Neural crest cell (in vitro differentiated cells): ENCODE measurements around the gene WSCD2. TPM values are rescaled to one million over a fixed set of nuclear protein-coding genes. Genes with fewer than 3 reads are reported as not detected.

Source experiments
- DNase-seq: peaks from one replicate; pipeline ENCODE4 v3.0.0; 2021; ENCODE audit warnings: low read depth, mixed read lengths, low spot score
- H3K27ac Mint-ChIP-seq: one replicate; pipeline ENCODE4 v1.8.0; 2021; ENCODE audit warnings: mild to moderate bottlenecking, mixed read lengths; ENCODE audit not compliant: unreplicated experiment
- H3K27me3 Mint-ChIP-seq: 2 replicates; pipeline ENCODE4 v1.8.0; 2021; ENCODE audit warnings: low read depth, mild to moderate bottlenecking, mixed read lengths
- H3K36me3 Mint-ChIP-seq: 2 replicates; pipeline ENCODE4 v1.8.0; 2021; ENCODE audit warnings: low read depth, mild to moderate bottlenecking, mixed read lengths
- H3K4me1 Mint-ChIP-seq: 2 replicates; pipeline ENCODE4 v1.8.0; 2021; ENCODE audit warnings: mixed read lengths
- H3K4me3 Mint-ChIP-seq: one replicate; pipeline ENCODE4 v1.8.0; 2021; ENCODE audit warnings: mild to moderate bottlenecking, mixed read lengths
- H3K9me3 Mint-ChIP-seq: 2 replicates; pipeline ENCODE4 v1.8.0; 2021; ENCODE audit warnings: mixed read lengths
- total RNA-seq: library from RNA; stranded (reverse); gene quantifications from 2 replicates; pipeline ENCODE4 v1.2.1, GENCODE V29; 2021
- TF ChIP-seq, protein P1 (sequence below): fragments of 200-600 bp; sonication (generic); conservative IDR thresholded peaks from 2 replicates; pipeline ENCODE4 v1.5.0; 2021; ENCODE audit warnings: antibody characterized with exemption, mild to moderate bottlenecking

The WSCD2 gene
- total RNA-seq, 1 donor from 2014 or later, result 1.4 TPM

DNA sequence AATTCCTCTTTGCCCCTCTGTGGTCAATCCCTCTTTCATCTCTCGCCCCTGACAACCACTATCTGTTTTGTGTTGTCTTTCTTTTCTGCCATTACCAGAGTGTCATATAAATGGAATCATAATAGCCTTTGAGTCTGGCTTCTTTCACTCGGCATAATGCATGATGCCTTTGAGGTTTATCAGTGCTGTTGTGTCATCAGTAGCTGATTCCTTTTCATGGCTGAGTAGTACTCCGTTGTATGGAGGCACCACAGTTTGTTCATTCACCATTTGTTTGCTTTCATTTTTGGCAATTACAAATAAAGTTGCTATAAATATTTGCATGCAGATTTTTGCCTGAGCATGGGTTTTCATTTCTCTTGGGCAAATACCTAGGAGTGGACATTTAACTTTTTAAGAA is 47.2 kb downstream of the WSCD2 start:
- H3K4me3 Mint-ChIP-seq, result no peak overlapping the region
- TF ChIP-seq, protein P1, sequence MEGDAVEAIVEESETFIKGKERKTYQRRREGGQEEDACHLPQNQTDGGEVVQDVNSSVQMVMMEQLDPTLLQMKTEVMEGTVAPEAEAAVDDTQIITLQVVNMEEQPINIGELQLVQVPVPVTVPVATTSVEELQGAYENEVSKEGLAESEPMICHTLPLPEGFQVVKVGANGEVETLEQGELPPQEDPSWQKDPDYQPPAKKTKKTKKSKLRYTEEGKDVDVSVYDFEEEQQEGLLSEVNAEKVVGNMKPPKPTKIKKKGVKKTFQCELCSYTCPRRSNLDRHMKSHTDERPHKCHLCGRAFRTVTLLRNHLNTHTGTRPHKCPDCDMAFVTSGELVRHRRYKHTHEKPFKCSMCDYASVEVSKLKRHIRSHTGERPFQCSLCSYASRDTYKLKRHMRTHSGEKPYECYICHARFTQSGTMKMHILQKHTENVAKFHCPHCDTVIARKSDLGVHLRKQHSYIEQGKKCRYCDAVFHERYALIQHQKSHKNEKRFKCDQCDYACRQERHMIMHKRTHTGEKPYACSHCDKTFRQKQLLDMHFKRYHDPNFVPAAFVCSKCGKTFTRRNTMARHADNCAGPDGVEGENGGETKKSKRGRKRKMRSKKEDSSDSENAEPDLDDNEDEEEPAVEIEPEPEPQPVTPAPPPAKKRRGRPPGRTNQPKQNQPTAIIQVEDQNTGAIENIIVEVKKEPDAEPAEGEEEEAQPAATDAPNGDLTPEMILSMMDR, result no peak
- no peaks in the 10 kb centered on the region for H3K27me3 Mint-ChIP-seq
- H3K9me3 Mint-ChIP-seq, result no peaks in the 10 kb centered on the region
- no peaks in the 10 kb centered on the region for H3K36me3 Mint-ChIP-seq
- no peak for DNase-seq
- no peak overlapping the region for H3K27ac Mint-ChIP-seq
- no peaks in the 10 kb centered on the region for H3K4me1 Mint-ChIP-seq

DNA sequence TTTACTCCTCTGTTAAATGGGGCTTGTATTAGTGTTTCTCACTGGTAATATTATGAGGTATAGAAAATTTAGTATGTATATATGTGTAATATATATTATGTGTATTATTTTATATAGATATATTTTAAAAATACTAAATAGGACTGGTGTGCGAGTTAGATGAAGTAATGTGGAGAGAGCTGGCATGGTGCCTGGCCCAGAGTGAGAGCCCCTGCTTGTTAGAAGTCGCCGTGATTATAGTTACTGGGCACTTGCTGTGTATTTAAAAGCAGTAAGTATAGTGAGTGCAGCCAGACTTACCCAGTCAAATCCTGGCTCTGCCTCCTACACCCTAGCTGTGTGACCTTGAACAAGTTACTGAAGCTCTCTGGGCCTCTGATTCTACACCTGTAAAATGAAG is 48.0 kb downstream of the WSCD2 start:
- H3K4me1 Mint-ChIP-seq, result no peaks in the 10 kb centered on the region
- H3K27me3 Mint-ChIP-seq, result peaks cover 3% of the 10 kb centered on the region
- TF ChIP-seq, protein P1, result no peak

DNA sequence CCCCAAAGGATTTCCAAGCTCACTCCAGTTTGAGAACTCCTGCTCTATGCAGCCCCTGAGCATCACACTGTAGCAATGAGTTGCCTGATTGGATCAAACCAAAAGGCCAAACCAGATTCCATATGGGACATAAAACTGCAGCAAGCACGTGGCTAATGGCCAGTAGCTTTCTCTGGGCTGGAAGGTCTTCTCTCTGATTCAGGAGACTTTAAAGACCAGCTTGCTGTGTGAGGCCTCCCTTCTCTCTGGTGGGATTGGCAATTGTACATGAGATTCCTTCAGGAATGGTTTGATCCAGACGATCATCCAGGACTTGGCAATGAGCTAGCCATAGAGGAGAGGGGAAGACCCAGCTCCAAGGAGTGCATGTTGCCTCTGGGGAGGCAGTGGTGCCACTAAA is 50.2 kb downstream of the WSCD2 start:
- no peaks in the 10 kb centered on the region for H3K4me1 Mint-ChIP-seq
- H3K9me3 Mint-ChIP-seq, result no peaks in the 10 kb centered on the region
- peaks cover 11% of the 10 kb centered on the region for H3K27me3 Mint-ChIP-seq
- DNase-seq, result no peak
- TF ChIP-seq, protein P1, result no peak
- no peak overlapping the region for H3K4me3 Mint-ChIP-seq
- no peaks in the 10 kb centered on the region for H3K36me3 Mint-ChIP-seq
- no peak overlapping the region for H3K27ac Mint-ChIP-seq

More for the DNA sequence above, 48.0 kb downstream of the WSCD2 start:
- Mint-ChIP-seq H3K4me3 (no peak overlapping the region), H3K9me3 (no peaks in the 10 kb centered on the region), H3K36me3 (no peaks in the 10 kb centered on the region), H3K27ac (no peak overlapping the region)
- no peak for DNase-seq

DNA sequence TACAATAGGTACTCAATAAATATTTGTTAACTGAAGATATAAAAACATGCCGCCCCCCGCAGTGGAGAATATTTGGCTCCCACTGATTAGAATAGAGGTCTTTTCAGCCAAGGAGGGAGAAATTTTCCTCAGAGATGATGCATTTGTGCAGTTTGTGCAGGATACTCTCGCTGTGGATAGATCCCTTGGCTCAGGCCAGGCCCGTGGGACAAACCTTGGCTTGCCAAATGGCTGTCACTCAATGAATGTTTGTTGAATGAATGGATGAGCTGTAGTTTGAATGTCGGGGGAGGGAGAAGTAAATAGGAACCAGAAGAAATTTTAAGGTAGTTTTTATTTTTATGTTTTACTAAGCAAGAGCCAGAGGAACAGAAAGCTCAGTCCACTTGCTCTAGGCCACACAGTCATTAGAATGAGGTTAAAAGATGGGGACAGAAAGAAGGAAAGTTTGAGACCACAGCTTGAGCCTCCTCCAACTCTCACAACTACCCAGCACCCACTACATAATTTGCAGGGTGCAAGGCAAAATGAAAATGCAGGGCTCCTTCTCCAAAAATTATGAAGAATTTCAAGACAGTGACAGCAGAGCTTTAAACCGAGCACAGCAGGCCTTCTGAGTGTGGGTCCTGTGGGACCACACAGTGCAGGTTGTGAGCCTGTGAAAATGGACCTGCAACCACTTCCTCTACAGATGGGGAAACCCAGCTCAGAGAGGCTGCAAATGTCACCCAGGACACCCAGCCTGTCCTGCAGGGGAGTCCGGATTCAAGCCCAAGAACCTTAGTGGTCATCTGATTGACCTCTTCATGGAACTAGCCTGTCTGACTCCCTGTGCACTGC is 51.4 kb downstream of the WSCD2 start:
- Mint-ChIP-seq H3K36me3 (no peaks in the 10 kb centered on the region), H3K4me1 (no peaks in the 10 kb centered on the region), H3K27ac (no peak overlapping the region), H3K27me3 (peaks cover 14% of the 10 kb centered on the region), H3K4me3 (no peak overlapping the region), H3K9me3 (no peaks in the 10 kb centered on the region)
- DNase-seq, result no peak
- TF ChIP-seq, protein P1, result no peak

DNA sequence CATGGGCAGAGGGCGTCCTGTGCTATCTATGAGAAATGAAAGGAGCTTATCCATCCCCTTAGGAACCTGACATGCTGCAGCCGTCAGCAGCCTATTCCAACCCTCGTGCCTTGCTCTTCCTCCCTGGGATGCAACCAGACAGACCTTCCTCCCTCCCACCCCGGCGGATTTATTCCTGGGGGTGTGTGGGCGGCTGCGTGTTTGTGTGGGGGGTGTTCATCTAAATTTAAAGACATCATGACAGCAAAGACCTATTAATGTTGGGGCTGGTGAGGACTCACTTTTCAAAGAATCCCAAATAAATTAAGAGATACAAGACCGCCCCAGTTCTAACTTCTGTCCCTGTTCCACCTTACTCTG is 52.0 kb downstream of the WSCD2 start:
- Mint-ChIP-seq H3K4me1 (no peaks in the 10 kb centered on the region), H3K27me3 (peaks cover 16% of the 10 kb centered on the region), H3K36me3 (no peaks in the 10 kb centered on the region), H3K27ac (peak overlapping the region; percentile 57), H3K9me3 (no peaks in the 10 kb centered on the region), H3K4me3 (no peak overlapping the region)
- DNase-seq, result no peak
- TF ChIP-seq, protein P1, result no peak
